Measurements from ENCODE around the gene ELK1.

DNA sequence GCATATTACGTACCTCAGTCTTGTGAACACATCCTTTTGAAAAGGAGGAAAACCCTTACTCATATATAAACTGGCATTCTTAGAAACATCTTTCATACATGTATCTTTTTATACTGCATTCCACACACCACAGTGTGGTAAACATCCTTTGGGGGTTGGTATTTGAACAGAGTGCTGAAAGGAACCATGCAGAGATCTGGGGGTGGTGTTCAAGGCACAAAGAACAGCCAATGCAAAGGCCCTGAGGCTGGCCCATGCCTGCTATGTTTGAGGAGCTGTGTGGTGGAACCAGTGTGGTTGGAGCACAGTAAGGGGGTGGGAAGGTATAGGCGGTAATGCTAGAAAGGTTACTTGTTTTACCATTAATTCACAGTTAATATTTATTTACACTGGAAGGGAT is 2.0 kb downstream of the ELK1 start:
- TF ChIP-seq, protein P1, sequence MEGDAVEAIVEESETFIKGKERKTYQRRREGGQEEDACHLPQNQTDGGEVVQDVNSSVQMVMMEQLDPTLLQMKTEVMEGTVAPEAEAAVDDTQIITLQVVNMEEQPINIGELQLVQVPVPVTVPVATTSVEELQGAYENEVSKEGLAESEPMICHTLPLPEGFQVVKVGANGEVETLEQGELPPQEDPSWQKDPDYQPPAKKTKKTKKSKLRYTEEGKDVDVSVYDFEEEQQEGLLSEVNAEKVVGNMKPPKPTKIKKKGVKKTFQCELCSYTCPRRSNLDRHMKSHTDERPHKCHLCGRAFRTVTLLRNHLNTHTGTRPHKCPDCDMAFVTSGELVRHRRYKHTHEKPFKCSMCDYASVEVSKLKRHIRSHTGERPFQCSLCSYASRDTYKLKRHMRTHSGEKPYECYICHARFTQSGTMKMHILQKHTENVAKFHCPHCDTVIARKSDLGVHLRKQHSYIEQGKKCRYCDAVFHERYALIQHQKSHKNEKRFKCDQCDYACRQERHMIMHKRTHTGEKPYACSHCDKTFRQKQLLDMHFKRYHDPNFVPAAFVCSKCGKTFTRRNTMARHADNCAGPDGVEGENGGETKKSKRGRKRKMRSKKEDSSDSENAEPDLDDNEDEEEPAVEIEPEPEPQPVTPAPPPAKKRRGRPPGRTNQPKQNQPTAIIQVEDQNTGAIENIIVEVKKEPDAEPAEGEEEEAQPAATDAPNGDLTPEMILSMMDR (IDR thresholded peaks at IDR 0.05) = no peak
- no peak for TF ChIP-seq POLR2A (IDR thresholded peaks at IDR 0.05)

All from testis (tissue), 2 donors.